AG04449 (cell line): ENCODE data around the gene SYK.

Experiments
- CTCF ChIA-PET: fragments of 350-600 bp; formaldehyde crosslinking; extraction: SDS; loops from one replicate; lab custom pipeline; 2021; ENCODE audit warnings: antibody characterized with exemption; lab: Yijun Ruan, JAX
- POLR2A ChIA-PET: fragments of 400-600, 350-600 bp; formaldehyde crosslinking; extraction: SDS; loops from one replicate; lab custom pipeline; 2020; ENCODE audit warnings: antibody characterized with exemption, inconsistent platforms; lab: Yijun Ruan, JAX
- DNase-seq: peaks from one replicate; pipeline ENCODE4 v3.0.0-alpha.2; 2010; ENCODE audit warnings: low read depth, low spot score
- H3K4me3 ChIP-seq: 2 replicates; pipeline ENCODE4 v1.5.1; 2011; ENCODE audit warnings: low read depth, mild to moderate bottlenecking, control low read depth, low read length
- CTCF ChIP-seq: IDR thresholded peaks from one replicate; pipeline ENCODE4 v1.5.1; 2011; ENCODE audit warnings: mild to moderate bottlenecking, moderate library complexity, low read length, control low read depth, inconsistent platforms; ENCODE audit not compliant: insufficient read depth; ENCODE audit errors: missing control alignments

SYK gene

GRCh38 chr9:90894986-90895687 is 93.5 kb downstream of the SYK start:
- no peak for DNase-seq
- POLR2A ChIA-PET: no interaction called here
- H3K4me3 ChIP-seq: no peak overlapping the region
- CTCF ChIA-PET: interaction anchor here (1.9 kb wide), 1 partner anchor 20 kb away, joined by 7 read pairs; no protein-coding TSS in a partner anchor
- TF ChIP-seq CTCF: peak; percentile 61

- no peak for DNase-seq
- no peak for TF ChIP-seq CTCF
- ChIA-PET POLR2A (interaction anchor here (0.6 kb wide), 1 partner anchor 325 kb away, joined by 3 read pairs; no protein-coding TSS in a partner anchor), CTCF (interaction anchor here (1.9 kb wide), 1 partner anchor 19 kb away, joined by 7 read pairs; no protein-coding TSS in a partner anchor)
- no peak overlapping the region for H3K4me3 ChIP-seq
Measured at GRCh38 chr9:90895786-90896185, 94.2 kb downstream of the SYK start.

GRCh38 chr9:90896231-90896630 is 94.6 kb downstream of the SYK start:
- H3K4me3 ChIP-seq: no peak overlapping the region
- POLR2A ChIA-PET: interaction anchor here (0.6 kb wide), 1 partner anchor 324 kb away, joined by 3 read pairs; no protein-coding TSS in a partner anchor
- TF ChIP-seq CTCF: no peak
- no peak for DNase-seq
- CTCF ChIA-PET: interaction anchor here (1.9 kb wide), 1 partner anchor 19 kb away, joined by 7 read pairs; no protein-coding TSS in a partner anchor

- no peak for DNase-seq
- ChIA-PET POLR2A (no interaction called here), CTCF (interaction anchor here (1.1 to 1.3 kb wide), 4 partner anchors 9 to 17 kb away, joined by 3 to 4 read pairs (median 3); no protein-coding TSS in a partner anchor)
- peak; percentile 29 for TF ChIP-seq CTCF
- H3K4me3 ChIP-seq: no peak overlapping the region
Measured at GRCh38 chr9:90898228-90898627, 96.6 kb downstream of the SYK start.

- ChIA-PET CTCF (interaction anchor here (1.1 kb wide), 1 partner anchor 16 kb away, joined by 3 read pairs; no protein-coding TSS in a partner anchor), POLR2A (no interaction called here)
- DNase-seq: no peak
- H3K4me3 ChIP-seq: no peak overlapping the region
- TF ChIP-seq CTCF: no peak
Measured at GRCh38 chr9:90899287-90899686, 97.7 kb downstream of the SYK start.

- ChIA-PET CTCF (interaction anchor here (0.9 to 1.0 kb wide), 2 partner anchors 14 to 15 kb away, joined by 3 to 4 read pairs; no protein-coding TSS in a partner anchor), POLR2A (no interaction called here)
- H3K4me3 ChIP-seq: no peak overlapping the region
- peak; percentile 41 for TF ChIP-seq CTCF
- no peak for DNase-seq
Measured at GRCh38 chr9:90900130-90900529, 98.5 kb downstream of the SYK start.
